Measurements from ENCODE around the gene ZNF688. TPM values are rescaled to one million over a fixed set of nuclear protein-coding genes. Genes with fewer than 3 reads are reported as not detected.
A peak's percentile ranks its signal among the peaks of the same experiment; 100 is the strongest.
"Not testable (repeated sequence)": the region's sequence is repeated elsewhere in the genome, so short reads cannot be mapped to it uniquely, and the experiment has no call there.

Gene ZNF688
- total RNA-seq, 3 donors from 2014 or later, result 17.0 to 23.0 (median 20.7) TPM

DNA sequence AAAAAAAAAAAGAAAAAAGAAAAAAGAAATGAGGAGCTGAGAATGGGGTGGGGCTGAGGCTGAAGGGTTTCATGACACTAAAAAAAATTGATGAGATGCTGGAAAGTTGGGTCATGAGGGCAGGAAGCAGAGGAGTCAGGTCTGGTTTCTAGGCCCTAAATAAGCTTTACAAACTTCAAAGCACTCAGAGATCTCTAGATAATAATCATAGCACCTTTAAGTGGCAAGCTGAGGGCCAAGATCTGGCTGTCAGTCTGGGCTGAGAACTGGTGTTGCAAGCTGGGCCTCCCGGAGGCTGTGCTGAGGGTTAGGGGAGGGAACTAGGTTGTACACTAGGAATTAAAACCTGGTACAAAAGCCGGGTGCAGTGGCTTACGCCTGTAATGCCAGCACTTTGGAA, 19.7 kb downstream of the ZNF688 start:
- DNase-seq (no peak), ATAC-seq (peak; percentile 31)
- TF ChIP-seq, protein P1, sequence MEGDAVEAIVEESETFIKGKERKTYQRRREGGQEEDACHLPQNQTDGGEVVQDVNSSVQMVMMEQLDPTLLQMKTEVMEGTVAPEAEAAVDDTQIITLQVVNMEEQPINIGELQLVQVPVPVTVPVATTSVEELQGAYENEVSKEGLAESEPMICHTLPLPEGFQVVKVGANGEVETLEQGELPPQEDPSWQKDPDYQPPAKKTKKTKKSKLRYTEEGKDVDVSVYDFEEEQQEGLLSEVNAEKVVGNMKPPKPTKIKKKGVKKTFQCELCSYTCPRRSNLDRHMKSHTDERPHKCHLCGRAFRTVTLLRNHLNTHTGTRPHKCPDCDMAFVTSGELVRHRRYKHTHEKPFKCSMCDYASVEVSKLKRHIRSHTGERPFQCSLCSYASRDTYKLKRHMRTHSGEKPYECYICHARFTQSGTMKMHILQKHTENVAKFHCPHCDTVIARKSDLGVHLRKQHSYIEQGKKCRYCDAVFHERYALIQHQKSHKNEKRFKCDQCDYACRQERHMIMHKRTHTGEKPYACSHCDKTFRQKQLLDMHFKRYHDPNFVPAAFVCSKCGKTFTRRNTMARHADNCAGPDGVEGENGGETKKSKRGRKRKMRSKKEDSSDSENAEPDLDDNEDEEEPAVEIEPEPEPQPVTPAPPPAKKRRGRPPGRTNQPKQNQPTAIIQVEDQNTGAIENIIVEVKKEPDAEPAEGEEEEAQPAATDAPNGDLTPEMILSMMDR (IDR thresholded peaks at IDR 0.05), result no peak

GRCh38 chr16:30548416-30549253, 22.9 kb downstream of the ZNF688 start:
- no peaks in the 10 kb centered on the region for H3K36me3 ChIP-seq (ENCODE audit: low read depth)
- H3K4me3 ChIP-seq, result no peak overlapping the region
- peaks cover 20% of the 10 kb centered on the region for H3K4me1 ChIP-seq (ENCODE audit: low read depth)
- no peak for DNase-seq
- ATAC-seq, result peak; percentile 44
- TF ChIP-seq, protein P1 (IDR thresholded peaks at IDR 0.05), result no peak
- intact Hi-C loops (cut with DNase I, micrococcal nuclease), result no loop called here
- H3K9me3 ChIP-seq, result no peaks in the 10 kb centered on the region

More for the DNA sequence above, 19.7 kb downstream of the ZNF688 start:
- Histone ChIP-seq H3K4me1 (ENCODE audit: low read depth) (peaks cover 36% of the 10 kb centered on the region), H3K4me3 (no peak overlapping the region), H3K9me3 (no peaks in the 10 kb centered on the region), H3K36me3 (ENCODE audit: low read depth) (peaks cover 4% of the 10 kb centered on the region)
- intact Hi-C loops (cut with DNase I, micrococcal nuclease), result no loop called here

- no peak for ATAC-seq
- Histone ChIP-seq H3K4me1 (ENCODE audit: low read depth) (peaks cover 21% of the 10 kb centered on the region), H3K9me3 (no peaks in the 10 kb centered on the region), H3K4me3 (no peak overlapping the region), H3K36me3 (ENCODE audit: low read depth) (no peaks in the 10 kb centered on the region)
- DNase-seq, result no peak
- TF ChIP-seq, protein P1 (IDR thresholded peaks at IDR 0.05), result no peak
- intact Hi-C loops (cut with DNase I, micrococcal nuclease), result no loop called here
Observed at GRCh38 chr16:30546115-30546514, 25.4 kb downstream of the ZNF688 start.

GRCh38 chr16:30543067-30543466, 28.4 kb downstream of the ZNF688 start:
- ATAC-seq, result no peak

GRCh38 chr16:30541502-30542329, 29.8 kb downstream of the ZNF688 start:
- TF ChIP-seq, protein P1 (IDR thresholded peaks at IDR 0.05), result no peak
- peak in 1 of 3 donors; percentile 75 for DNase-seq
- intact Hi-C loops (cut with DNase I, micrococcal nuclease), result no loop called here
- Histone ChIP-seq H3K4me3 (no peak overlapping the region), H3K4me1 (ENCODE audit: low read depth) (peaks cover 15% of the 10 kb centered on the region), H3K36me3 (ENCODE audit: low read depth) (no peaks in the 10 kb centered on the region), H3K9me3 (no peaks in the 10 kb centered on the region)
- peak; percentile 86 for ATAC-seq

More at GRCh38 chr16:30543067-30543466, 28.4 kb downstream of the ZNF688 start:
- TF ChIP-seq, protein P1 (IDR thresholded peaks at IDR 0.05), result no peak
- no peak for DNase-seq
- Histone ChIP-seq H3K36me3 (ENCODE audit: low read depth) (no peaks in the 10 kb centered on the region), H3K4me3 (no peak overlapping the region), H3K9me3 (no peaks in the 10 kb centered on the region), H3K4me1 (ENCODE audit: low read depth) (peaks cover 18% of the 10 kb centered on the region)
- intact Hi-C loops (cut with DNase I, micrococcal nuclease), result no loop called here

GRCh38 chr16:30540916-30541464, 30.5 kb downstream of the ZNF688 start:
- H3K36me3 ChIP-seq (ENCODE audit: low read depth); H3K4me3 ChIP-seq; intact Hi-C loops (cut with DNase I, micrococcal nuclease); H3K9me3 ChIP-seq; DNase-seq: not testable (repeated sequence)
- H3K4me1 ChIP-seq (ENCODE audit: low read depth), result peaks cover 15% of the 10 kb centered on the region
- peak; percentile 65 for ATAC-seq

DNA sequence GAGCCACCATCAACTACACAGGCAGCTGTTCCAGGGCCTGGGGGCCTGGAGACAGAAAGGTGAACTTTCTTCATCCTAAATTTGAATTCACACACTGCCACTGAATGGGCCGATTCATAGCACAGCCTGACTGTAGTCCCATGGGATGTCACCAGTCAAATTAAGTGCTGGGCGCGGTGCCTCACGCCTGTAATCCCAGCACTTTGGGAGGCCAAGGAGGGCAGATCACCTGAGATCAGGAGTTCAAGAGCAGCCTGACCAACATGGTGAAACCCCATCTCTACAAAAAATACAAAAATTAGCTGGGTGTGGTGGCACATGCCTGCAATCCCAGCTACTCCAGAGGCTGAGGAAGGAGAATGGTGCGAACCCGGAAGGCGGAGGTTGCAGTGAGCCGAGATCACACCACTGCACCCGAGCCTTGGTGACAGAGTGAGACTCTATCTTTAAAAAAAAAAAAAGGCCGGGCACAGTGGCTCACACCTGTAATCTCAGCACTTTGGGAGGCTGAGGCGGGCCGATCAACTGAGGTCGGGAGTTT, 31.5 kb downstream of the ZNF688 start:
- ATAC-seq; H3K36me3 ChIP-seq (ENCODE audit: low read depth); intact Hi-C loops (cut with DNase I, micrococcal nuclease); H3K4me3 ChIP-seq; H3K9me3 ChIP-seq; DNase-seq: not testable (repeated sequence)
- H3K4me1 ChIP-seq (ENCODE audit: low read depth), result peaks cover 22% of the 10 kb centered on the region

All from mucosa of descending colon (tissue), 3 donors.